Caco-2 (cell line): ENCODE measurements around the gene CCDC170. TPM values are rescaled to one million over a fixed set of nuclear protein-coding genes. Genes with fewer than 3 reads are reported as not detected.

Experiments used
- BruUV-seq: library from RNA; stranded (reverse); fragments of 400-500 nt; replicated peaks from 2 replicates; lab custom pipeline; 2021; lab: Mats Ljungman, UMichigan
- CTCF ChIA-PET: fragments of 300-600 bp; sonication (Branson Sonifier 250); formaldehyde crosslinking; loops from one replicate; lab custom pipeline; 2022; ENCODE audit warnings: antibody characterized with exemption; lab: Charles Lee
- POLR2A ChIA-PET: fragments of 300-600 bp; sonication (Branson Sonifier 250); formaldehyde crosslinking; loops from one replicate; lab custom pipeline; 2022; ENCODE audit warnings: antibody characterized with exemption; lab: Charles Lee
- DNase-seq, 2 experiments: peaks; one replicate each; pipeline versions ENCODE4 v3.0.0 to v3.0.0-alpha.2; 2020 to 2022
- H3K27me3 ChIP-seq: replicated peaks from 2 replicates; pipeline ENCODE4 v1.6.0; 2011; ENCODE audit warnings: low read length; ENCODE audit not compliant: control insufficient read depth, insufficient read depth
- H3K36me3 ChIP-seq: 2 replicates; pipeline ENCODE4 v1.5.1; 2011; ENCODE audit warnings: low read length; ENCODE audit not compliant: control insufficient read depth, insufficient read depth
- H3K4me1 ChIP-seq: fragments of 250-450 bp; sonication (Bioruptor Pico); 2 replicates; pipeline ENCODE4 v1.5.1; 2020; ENCODE audit warnings: mild to moderate bottlenecking
- H3K4me3 ChIP-seq: 2 replicates; pipeline ENCODE4 v1.5.1; 2011; ENCODE audit warnings: low read depth, mild to moderate bottlenecking, control low read depth, low read length
- H3K9me3 ChIP-seq: fragments of 250-450 bp; sonication (Bioruptor Pico); 2 replicates; pipeline ENCODE4 v1.5.1; 2020; ENCODE audit warnings: mild to moderate bottlenecking, moderate library complexity
- H3K27ac Mint-ChIP-seq: one replicate; pipeline ENCODE4 v1.8.0; 2022; ENCODE audit warnings: mixed read lengths; ENCODE audit not compliant: unreplicated experiment
- H3K27me3 Mint-ChIP-seq: one replicate; pipeline ENCODE4 v1.8.0; 2022; ENCODE audit warnings: mixed read lengths; ENCODE audit not compliant: insufficient read depth, unreplicated experiment
- H3K36me3 Mint-ChIP-seq: one replicate; pipeline ENCODE4 v1.8.0; 2022; ENCODE audit warnings: mild to moderate bottlenecking, mixed read lengths; ENCODE audit not compliant: insufficient read depth, unreplicated experiment
- H3K4me1 Mint-ChIP-seq: one replicate; pipeline ENCODE4 v1.8.0; 2022; ENCODE audit warnings: low read depth, mixed read lengths; ENCODE audit not compliant: unreplicated experiment
- H3K4me3 Mint-ChIP-seq: one replicate; pipeline ENCODE4 v1.8.0; 2022; ENCODE audit warnings: mild to moderate bottlenecking, moderate library complexity, mixed read lengths; ENCODE audit not compliant: unreplicated experiment
- H3K9me3 Mint-ChIP-seq: one replicate; pipeline ENCODE4 v1.8.0; 2022; ENCODE audit warnings: mixed read lengths; ENCODE audit not compliant: unreplicated experiment
- intact Hi-C: fragments of 100-400 bp; cut with micrococcal nuclease; formaldehyde crosslinking; loops from one replicate; pipeline ENCODE4 v1.10.0; 2022; ENCODE audit not compliant: unreplicated experiment
- total RNA-seq: library from RNA; stranded (reverse); gene quantifications from 2 replicates; pipeline ENCODE4 v1.2.3, GENCODE V29; 2022
- TF ChIP-seq, protein P1 (sequence below), 2 experiments: fragments of 200-600 bp in 1 of 2; IDR thresholded peaks; 1 replicate in 1 of 2; 2 replicates in 1 of 2; pipeline versions ENCODE4 v1.5.1 to v1.8.0; 2011 to 2022; ENCODE audit warnings: antibody characterized with exemption in 1 of 2, control low read depth in 1 of 2, inconsistent platforms in 1 of 2, low read depth in 1 of 2, low read length in 1 of 2, mild to moderate bottlenecking in 1 of 2, moderate library complexity in 1 of 2; ENCODE audit not compliant: insufficient read depth in 1 of 2, severe bottlenecking in 1 of 2, unreplicated experiment in 1 of 2

Gene CCDC170
- total RNA-seq, 1 experiment from 2014 or later: 6.8 TPM

DNA sequence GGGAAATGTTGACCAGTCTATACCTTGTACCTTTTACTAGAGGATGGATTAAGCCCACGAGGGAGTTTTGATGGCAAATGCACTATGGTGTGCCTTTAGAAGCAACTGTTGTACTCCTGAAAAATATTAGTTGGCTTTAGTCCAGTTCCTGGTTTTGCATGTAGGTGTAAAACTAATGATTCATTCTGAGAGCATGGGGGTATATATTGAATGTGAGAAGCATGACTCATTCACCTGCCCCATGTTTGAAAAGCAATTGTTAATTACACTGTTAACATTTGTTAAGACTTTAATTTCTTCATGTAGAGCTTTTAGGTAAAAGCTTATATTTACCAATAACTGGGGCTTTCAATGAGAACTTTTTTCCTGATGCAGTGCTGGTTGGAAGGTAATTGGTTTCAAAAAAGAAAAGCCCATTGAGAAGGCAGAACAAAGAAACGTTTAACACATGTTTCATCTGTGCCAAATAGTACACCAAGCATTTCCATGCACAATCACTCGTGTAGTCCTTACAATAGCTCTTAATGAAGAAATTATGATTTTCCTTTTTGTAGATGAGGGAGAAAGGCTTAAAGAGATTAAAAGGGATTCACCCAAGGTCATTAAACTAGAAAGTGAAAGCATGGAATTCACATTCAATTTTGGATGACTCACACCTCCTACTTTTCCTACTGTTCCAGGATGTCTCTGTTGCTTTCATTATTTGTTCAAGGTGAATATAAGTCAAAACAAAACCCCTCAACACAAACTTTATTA is 134.1 kb downstream of the CCDC170 start:
- no peak overlapping the region for H3K27ac Mint-ChIP-seq
- H3K9me3 Mint-ChIP-seq: no peaks in the 10 kb centered on the region
- POLR2A ChIA-PET: no interaction called here
- intact Hi-C loops: no loop called here
- no peak overlapping the region for H3K4me3 Mint-ChIP-seq
- Histone ChIP-seq H3K9me3 (no peaks in the 10 kb centered on the region), H3K36me3 (no peaks in the 10 kb centered on the region), H3K4me3 (no peak overlapping the region), H3K27me3 (no peaks in the 10 kb centered on the region), H3K4me1 (peaks cover 11% of the 10 kb centered on the region)
- CTCF ChIA-PET: no interaction called here
- no peak for DNase-seq
- no peaks in the 10 kb centered on the region for H3K36me3 Mint-ChIP-seq
- TF ChIP-seq, protein P1, sequence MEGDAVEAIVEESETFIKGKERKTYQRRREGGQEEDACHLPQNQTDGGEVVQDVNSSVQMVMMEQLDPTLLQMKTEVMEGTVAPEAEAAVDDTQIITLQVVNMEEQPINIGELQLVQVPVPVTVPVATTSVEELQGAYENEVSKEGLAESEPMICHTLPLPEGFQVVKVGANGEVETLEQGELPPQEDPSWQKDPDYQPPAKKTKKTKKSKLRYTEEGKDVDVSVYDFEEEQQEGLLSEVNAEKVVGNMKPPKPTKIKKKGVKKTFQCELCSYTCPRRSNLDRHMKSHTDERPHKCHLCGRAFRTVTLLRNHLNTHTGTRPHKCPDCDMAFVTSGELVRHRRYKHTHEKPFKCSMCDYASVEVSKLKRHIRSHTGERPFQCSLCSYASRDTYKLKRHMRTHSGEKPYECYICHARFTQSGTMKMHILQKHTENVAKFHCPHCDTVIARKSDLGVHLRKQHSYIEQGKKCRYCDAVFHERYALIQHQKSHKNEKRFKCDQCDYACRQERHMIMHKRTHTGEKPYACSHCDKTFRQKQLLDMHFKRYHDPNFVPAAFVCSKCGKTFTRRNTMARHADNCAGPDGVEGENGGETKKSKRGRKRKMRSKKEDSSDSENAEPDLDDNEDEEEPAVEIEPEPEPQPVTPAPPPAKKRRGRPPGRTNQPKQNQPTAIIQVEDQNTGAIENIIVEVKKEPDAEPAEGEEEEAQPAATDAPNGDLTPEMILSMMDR (IDR thresholded peaks at IDR 0.05; ENCODE audit: insufficient read depth in 1 of 2, low read depth in 1 of 2, low read length in 1 of 2, severe bottlenecking in 1 of 2, unreplicated experiment in 1 of 2): no peak
- no peaks in the 10 kb centered on the region for H3K27me3 Mint-ChIP-seq
- peaks cover 22% of the 10 kb centered on the region for H3K4me1 Mint-ChIP-seq
- no TSS peak for BruUV-seq

DNA sequence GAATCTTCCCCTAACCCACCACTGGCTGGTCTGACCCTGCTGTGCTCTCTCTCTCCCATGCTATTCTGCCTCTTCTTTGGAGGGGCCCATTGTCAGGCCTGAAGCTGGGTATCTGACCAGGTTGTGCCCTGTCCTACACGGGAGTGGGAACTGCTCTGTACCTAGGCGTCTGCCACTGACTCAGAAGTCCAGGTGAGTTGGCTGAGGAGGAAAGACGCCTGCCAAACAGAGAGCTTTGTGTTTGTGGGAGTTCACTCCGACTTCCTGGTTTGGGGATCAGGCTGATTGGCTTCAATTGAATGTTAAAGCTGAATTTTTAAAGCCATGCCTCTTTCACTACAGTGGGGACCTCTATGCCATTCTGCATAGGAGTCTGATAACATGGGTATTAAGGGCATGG is 136.0 kb downstream of the CCDC170 start:
- Mint-ChIP-seq H3K9me3 (no peaks in the 10 kb centered on the region), H3K27me3 (no peaks in the 10 kb centered on the region), H3K4me1 (peaks cover 36% of the 10 kb centered on the region), H3K4me3 (no peak overlapping the region), H3K27ac (no peak overlapping the region), H3K36me3 (no peaks in the 10 kb centered on the region)
- ChIA-PET POLR2A (no interaction called here), CTCF (no interaction called here)
- H3K4me3 ChIP-seq: no peak overlapping the region
- H3K9me3 ChIP-seq: no peaks in the 10 kb centered on the region
- no TSS peak for BruUV-seq
- H3K4me1 ChIP-seq: peaks cover 27% of the 10 kb centered on the region
- no peak for DNase-seq
- H3K27me3 ChIP-seq: no peaks in the 10 kb centered on the region
- no peaks in the 10 kb centered on the region for H3K36me3 ChIP-seq
- intact Hi-C loops: loop anchor here (5.0 kb wide), 1 partner anchor 38 kb away; no protein-coding TSS in a partner anchor
- TF ChIP-seq, protein P1 (IDR thresholded peaks at IDR 0.05; ENCODE audit: insufficient read depth in 1 of 2, low read depth in 1 of 2, low read length in 1 of 2, severe bottlenecking in 1 of 2, unreplicated experiment in 1 of 2): no peak

DNA sequence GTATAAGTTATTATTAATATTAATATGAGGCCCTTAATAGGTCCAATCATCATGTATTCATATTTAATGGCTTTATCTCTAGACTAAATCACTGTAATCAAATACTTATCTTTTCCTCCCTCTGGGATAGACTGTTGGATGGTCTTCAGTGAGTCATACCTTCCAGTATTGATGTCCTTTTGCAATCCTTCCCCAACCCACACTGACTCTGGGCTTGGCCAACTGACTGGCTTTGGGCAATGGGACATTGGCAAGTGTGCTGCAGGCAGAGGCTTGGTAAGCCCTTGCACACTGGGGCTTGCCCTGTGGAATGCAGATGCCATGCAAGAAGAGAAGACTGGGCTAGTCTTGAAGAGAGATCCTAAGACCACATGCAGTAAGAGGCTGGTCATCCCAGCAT is 136.6 kb downstream of the CCDC170 start:
- Mint-ChIP-seq H3K9me3 (no peaks in the 10 kb centered on the region), H3K4me1 (peaks cover 36% of the 10 kb centered on the region), H3K36me3 (no peaks in the 10 kb centered on the region), H3K27ac (no peak overlapping the region), H3K4me3 (no peak overlapping the region), H3K27me3 (no peaks in the 10 kb centered on the region)
- no peak for DNase-seq
- no peaks in the 10 kb centered on the region for H3K27me3 ChIP-seq
- CTCF ChIA-PET: no interaction called here
- H3K36me3 ChIP-seq: no peaks in the 10 kb centered on the region
- intact Hi-C loops: loop anchor here (5.0 kb wide), 1 partner anchor 37 kb away; no protein-coding TSS in a partner anchor
- no TSS peak for BruUV-seq
- no peak overlapping the region for H3K4me3 ChIP-seq
- peaks cover 27% of the 10 kb centered on the region for H3K4me1 ChIP-seq
- TF ChIP-seq, protein P1 (IDR thresholded peaks at IDR 0.05; ENCODE audit: insufficient read depth in 1 of 2, low read depth in 1 of 2, low read length in 1 of 2, severe bottlenecking in 1 of 2, unreplicated experiment in 1 of 2): no peak
- no peaks in the 10 kb centered on the region for H3K9me3 ChIP-seq
- POLR2A ChIA-PET: no interaction called here
